HG02798 (cell line): Measurements from ENCODE around the gene MYADML2.

ENCODE experiments used
- ATAC-seq: cut with Tn5 transposase; IDR thresholded peaks from one replicate; pipeline ENCODE4 v1.9.1; 2021; ENCODE audit warnings: mild to moderate bottlenecking; ENCODE audit not compliant: unreplicated experiment, poor library complexity

MYADML2 gene

DNA sequence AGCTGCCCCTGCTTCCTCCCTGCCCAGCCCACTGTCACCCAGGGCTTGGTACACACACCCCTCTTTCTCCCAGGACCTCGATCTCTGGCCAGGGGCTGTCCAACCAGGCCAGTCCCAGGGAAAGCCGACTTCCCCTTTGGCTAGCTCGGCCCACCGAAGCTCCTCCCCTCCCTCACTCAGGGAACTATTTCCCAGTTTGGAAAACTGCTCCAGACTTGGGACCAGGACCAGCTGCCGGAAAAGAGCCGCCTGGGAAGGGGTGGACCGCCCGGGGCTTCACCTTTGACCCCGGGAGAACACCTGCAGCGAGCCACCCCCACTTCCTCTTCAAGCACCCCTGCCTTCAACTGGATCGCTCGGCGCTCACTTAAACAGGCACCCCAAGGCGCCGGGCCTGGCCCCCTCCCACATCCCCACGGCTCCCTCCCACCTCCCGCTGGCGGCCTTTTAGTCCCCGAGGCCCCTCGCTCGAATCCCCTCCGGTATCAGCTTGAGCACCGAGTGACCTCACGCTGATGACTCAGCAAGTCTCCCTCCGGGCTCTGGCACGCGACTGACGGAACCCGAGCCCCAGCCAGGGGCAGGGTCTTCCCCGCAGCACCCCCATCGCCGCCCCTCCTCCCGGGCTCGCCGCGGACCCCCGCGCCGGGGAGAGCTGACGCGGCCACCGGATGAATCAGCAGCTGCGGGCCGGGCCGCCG, 20.4 kb downstream of the MYADML2 start:
- ATAC-seq = peak; percentile 23

GRCh38 chr17:81925860-81926450, 21.1 kb downstream of the MYADML2 start:
- no peak for ATAC-seq

DNA sequence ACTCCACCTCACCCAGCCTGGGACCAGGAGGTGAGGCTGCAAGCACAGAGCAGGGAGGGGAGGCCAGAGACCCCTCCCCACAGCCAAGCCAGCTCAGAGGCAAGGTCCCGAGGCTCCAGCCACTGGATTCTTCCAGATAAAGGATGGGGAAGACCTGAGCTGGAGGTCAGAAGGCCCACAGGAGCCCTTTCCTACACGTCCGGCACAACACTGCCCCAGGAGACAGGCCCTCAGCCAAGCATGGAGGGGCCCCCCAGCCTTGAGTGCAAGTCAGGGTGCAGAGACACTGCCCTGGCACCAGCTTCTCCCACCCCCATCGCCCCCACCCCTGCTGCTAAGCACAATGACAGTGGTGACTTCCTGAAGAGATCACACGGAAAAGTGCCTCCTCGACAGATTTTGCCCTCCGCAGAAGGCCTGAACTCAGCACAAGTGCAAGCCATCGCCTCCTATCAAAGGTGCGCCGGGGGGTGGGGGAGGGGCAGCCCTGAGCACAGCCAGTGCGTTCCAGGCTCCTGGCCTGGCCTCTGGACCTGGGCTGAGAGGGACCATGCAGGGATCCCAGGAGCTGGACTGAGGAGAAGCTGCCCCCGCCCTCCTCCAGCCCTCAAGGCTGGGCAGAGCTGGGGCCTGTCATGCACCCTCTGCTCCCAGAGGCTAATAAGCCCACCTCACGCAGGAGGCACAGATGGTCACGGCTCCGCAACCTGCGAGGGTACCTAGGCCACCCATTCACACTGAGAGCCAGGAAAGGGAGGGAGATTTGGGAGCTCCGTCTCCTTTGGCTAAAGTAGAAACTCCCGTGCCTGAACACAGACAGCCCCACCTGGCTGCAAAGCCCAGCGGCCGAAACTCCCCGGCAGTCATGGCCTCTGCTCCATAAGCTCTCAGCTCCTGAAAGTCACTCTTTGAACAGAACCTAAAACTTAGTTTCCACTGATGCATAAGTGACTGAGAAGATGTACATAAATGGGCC, 22.2 kb downstream of the MYADML2 start:
- ATAC-seq = no peak

DNA sequence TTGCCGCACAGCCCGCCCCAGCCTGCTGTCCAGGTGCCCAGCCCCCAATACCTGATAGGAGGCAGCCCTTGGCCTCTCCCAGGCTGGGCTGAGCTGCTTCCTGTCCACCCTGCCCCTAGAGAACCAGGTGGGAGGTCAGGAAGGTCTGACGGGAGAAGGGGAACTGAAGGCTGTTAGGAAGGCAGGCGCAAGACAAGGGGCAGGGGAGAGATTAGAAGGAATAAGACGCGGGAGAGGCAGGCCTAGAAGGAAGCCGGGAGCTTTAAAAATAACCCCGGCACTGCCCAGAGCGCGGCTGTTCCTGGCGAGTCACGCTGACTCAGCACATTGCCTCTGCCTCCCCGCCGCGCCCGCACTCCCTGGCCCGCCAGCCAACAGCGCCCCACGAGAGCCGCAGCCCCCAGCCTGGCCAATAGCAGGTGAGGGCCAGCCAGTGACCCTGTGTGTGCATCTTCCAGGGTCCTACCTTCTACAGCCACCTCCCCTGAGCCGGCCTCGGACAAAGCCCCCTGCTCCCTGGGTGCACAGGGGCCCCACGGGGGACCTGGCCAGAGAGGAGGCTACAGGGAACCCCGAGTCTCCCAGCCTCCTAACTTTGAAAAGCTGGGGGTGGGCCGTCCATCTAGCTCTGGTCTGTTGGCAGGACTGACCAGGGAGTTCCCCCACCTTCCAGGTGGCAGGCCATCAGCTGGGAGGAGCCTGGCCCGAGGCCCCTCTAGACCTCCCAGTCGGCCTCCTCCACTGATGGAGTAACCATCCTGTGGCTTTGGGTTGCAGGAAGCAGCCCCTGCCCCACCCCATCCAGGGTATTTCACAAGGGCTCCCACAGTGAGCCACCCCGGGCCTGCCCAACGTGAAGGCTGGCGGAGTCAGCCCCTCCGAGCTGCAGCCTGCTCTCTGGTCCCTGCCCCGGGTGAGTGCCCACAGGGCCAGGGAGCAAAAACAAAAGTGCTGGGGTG, 23.5 kb downstream of the MYADML2 start:
- ATAC-seq = no peak

DNA sequence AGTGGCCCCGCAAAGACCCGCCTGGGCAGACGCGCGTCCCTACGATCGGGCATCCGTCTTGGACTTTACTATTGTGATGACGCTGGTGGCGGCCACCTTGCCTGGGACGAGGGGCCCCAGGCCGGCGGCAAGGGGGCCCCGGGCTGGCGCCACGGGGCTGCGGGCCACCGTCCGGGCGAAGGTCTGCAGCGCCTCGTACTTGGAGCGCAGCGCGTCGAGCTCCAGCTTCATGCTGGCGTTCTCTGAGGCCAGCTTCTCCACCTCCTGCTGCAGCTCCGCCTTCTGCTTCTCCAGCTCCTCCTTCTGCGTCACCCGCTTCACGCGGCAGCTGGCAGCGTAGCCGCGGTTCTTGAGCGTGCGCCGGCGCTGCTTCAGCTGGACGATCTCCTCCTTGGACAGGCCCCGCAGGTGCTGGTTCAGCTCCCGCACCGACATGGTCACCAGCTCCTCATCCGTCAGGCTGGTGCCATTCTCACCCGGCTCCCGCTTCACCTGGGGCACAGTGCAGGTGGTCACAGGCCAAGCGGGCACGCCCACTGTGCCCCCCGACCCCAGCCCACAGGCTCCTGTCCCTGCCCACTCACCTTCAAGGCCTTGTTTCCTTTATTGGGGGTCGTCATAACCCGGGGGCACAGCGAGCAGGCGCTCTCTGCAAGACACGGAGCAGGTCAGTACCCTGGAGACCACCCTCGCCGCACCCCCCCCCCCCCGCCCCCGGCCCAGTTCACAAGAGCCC, 24.3 kb downstream of the MYADML2 start:
- ATAC-seq = no peak

- no peak for ATAC-seq
These were observed 25.0 kb downstream of the MYADML2 start for GRCh38 chr17:81921996-81922565.

- ATAC-seq = no peak
These were observed 25.5 kb downstream of the MYADML2 start for GRCh38 chr17:81921537-81921862.

DNA sequence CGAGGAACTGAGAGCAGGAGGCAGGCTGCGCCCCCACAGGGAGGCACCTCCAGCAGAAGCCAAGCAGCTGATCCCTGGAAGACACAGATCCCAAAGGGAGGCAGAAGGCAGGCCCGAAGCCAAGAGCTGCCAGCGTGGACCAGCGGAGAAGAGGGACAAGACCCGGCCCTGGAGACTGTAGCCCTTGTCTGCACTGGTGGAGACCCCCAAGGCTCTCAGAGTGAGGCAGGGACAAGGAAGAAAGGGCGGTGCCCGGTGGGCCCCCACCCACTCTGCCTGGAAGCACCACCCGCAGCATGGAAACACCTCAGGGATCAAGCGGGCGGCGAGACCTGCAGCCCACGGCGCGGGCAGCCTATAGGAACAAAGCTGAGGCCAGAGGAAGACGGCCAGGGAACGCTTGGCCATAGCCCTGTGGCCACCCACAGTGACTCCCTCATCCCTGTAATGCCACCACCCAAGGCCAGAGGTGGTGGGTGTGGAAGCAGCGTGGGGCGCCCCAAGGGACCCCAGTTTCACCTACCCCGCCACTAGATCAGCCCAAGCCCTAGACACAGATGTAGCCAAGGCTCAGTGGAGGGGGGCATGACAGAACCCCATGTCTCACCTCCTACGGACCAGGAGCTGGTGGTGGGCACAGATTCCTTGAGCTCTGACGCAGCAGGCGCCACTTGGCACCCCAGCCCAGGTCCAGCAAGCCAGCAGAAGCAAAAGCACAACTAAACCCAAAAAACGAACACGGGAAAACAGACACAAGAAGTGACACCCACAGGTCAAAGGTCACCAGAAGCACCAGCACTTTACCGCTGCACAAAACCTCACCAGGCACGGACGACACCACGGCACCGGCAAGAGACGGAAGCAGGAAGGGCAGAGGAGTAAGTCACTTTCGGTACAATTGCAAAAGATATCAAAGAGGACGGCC, 26.2 kb downstream of the MYADML2 start:
- ATAC-seq = no peak

DNA sequence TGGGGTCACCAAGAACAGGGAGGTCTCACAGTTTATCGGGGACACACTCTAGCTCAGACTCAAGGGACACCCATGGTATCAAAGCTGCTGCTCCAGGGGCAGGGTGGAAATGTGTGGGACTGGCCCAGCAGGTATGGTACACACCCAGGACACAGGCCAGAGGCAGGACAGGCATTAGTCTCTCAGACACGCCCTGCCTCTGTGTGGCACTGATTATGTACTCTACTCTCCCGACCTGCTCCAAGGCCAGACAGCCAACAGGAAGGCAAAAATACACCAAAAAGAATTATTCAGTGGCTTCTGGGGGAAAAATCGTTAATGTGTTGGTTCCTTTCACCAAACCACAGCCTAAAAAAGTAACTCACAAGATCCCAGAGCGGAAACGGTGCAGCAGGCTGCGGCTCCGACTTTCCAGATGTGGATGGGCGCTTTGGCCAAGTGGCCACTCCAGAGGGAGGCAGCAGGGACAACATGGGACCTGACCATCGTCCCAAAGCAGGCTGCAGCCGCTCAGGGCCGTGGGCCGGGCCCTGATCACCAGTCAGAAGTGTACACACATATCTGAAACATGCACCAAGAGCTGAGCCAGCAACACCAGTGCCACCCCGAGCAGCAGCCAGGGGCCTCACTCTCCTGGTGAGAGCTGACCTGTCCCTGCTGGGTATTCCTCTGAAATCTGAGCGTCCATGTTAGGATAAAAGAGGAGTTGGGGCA, 28.0 kb downstream of the MYADML2 start:
- ATAC-seq = no peak

GRCh38 chr17:81918333-81918669, 28.7 kb downstream of the MYADML2 start:
- peak; percentile 20 for ATAC-seq

DNA sequence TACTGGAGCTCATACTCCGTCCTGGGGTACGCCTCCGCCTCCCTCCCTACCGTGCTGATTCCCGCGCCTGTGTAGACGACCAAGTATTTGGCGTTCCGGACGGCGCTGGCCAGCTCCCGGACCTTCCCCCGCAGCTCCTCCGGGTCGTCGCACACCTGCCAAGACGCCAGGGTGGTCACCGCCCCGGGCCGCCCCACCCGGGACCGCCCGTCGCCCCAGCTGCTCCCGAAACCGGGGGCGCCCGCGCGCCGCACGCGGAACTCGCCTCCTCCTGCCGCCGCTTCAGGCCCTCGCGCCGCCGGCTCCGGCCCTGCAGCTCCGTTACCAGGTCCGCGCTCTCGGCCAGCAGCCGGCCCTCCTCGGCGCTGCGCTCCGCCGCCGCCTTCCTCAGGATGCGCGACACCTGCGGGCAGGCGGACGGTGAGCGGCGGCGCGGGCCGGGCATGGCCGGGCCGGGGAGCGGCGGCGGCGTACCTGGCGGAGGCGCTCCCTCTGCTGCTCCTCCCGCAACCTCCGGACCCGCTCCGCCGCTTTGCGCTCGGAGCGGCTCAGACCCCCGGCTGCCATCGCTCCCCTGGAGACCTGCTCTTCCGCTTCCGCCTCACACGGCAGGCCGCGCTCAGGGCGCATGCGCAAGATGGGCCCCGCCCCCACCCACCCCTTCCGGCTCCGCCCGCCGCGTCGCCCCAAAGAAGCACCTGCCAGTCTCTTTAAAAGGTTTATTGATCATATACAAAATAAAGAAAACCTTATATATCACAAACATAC, 29.3 kb downstream of the MYADML2 start, which contains the start of gene SIRT7:
Gene SIRT7, minus strand, starts transcription at position 612 of the 768 bp plus-strand sequence. Its CDS starts 45 bp downstream, at position 567.
- ATAC-seq = peak; percentile 81

DNA sequence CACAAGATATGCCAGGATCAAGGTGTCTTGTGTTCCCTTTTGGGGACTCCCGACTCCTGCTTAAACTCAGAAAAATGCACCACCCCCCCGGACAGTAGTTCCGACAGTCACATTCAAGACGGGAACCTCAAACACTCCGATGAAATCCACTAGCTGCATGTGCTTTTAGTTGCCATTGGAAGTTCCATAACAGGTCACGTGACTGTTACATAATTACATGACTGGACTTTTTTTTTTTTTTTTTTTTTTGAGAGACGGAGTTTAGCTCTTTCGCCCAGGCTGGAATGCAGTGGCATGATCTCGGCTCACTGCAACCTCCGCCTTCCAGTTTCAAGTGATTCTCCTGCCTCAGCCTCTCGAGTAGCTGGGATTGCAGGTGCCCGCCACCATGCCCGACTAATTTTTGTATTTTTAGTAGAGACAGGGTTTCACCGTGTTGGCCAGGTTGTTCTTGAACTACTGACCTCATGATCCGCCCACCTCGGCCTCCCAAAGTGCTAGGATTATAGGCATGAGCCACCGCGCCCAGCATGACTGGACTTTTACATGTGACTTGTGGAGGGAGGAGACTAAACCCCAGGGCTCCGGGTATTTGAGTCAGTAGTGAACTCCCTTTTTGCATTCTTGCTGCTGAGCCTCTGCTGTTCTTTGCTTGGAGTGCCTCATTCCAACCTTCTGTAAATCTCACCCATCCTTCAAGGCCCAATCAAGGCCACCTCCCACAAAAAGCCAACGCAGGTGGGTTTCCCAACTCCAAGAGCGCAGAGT, 30.6 kb downstream of the MYADML2 start:
- no peak for ATAC-seq

DNA sequence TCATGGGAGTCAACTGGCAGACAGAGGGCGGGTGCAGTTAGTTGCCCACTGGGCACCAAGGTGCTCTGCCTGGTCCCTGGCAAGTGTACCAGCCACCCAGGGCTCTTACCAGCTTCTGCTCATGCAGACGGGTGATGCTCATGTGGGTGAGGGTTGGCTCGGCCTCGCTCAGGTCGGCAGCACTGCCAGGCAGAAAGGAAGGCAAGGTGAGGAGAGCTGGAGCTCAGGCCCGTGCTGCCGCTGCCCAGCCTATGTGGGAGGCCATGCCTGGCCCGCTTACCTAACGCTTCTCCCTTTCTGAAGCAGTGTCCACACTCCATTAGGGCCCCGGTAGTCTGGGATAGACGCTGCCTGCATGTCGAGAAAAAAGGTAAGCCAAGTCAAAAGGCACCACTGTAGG, 31.7 kb downstream of the MYADML2 start:
- no peak for ATAC-seq

- no peak for ATAC-seq
These were observed 32.8 kb downstream of the MYADML2 start for GRCh38 chr17:81914103-81914850.

DNA sequence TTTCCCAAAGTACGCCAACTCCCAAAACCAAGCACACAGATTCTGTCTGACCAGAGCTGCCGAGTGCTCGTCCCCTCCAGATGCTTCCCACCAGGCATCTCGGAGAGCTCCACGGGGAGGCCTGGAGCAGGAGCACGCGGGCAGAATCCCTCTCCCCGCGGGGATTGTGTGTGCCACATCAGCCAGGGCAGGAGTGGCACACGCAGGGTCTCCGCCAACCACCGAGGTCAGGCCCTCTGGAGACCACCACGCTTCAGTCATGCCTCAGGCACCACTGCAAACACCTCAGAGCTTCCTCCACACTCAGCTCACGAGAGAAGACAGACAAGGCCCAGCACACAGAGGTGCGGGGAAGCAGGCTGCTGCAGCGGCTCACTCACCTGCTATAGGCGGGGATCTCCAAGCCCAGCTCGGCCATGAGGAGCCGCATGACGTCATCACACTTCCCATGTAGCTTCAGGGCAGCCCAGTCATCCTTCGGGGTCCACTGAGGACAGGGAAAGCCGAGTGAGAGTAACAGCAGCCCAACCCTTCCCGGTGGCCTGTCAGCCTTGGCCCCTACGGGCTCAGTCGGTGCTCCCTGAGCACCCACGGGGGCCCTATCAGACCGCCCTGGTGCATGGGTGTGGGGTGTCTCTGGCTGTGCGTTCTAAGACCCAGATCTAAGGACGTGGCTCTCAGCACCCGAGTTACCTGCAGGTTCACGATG, 33.5 kb downstream of the MYADML2 start:
- ATAC-seq = no peak
